Neural cell (in vitro differentiated cells): ENCODE results near the gene PLEKHG3. TPM values are rescaled to one million over a fixed set of nuclear protein-coding genes. Genes with fewer than 3 reads are reported as not detected.

Experiments used
- H2AFZ ChIP-seq: fragments of 200-600, 300-800 bp; sonication (generic), shearing (Covaris generic); 2 replicates; pipeline ENCODE4 v1.6.0; 2014; ENCODE audit warnings: low read depth, mild to moderate bottlenecking, antibody characterized with exemption, low read length, moderate library complexity
- H3F3A ChIP-seq: fragments of 200-600 bp; shearing (Covaris generic); 2 replicates; pipeline ENCODE4 v1.6.1; 2016; ENCODE audit warnings: mild to moderate bottlenecking, moderate library complexity, mixed read lengths, antibody characterized with exemption, low read length; ENCODE audit not compliant: insufficient read depth, poor library complexity, severe bottlenecking
- H3K27ac ChIP-seq: fragments of 200-600, 300-800 bp; sonication (generic), shearing (Covaris generic); 2 replicates; pipeline ENCODE4 v1.5.1; 2014; ENCODE audit warnings: mild to moderate bottlenecking, low read length, moderate library complexity
- H3K27me3 ChIP-seq: fragments of 300-800, 200-600 bp; sonication (generic), shearing (Covaris generic); 2 replicates; pipeline ENCODE4 v1.6.0; 2014; ENCODE audit warnings: mild to moderate bottlenecking, low read depth, low read length, moderate library complexity; ENCODE audit not compliant: insufficient read depth
- H3K36me3 ChIP-seq: fragments of 300-800, 200-600 bp; sonication (generic), shearing (Covaris generic); 2 replicates; pipeline ENCODE4 v1.5.1; 2014; ENCODE audit warnings: mild to moderate bottlenecking, antibody characterized with exemption, low read length, moderate library complexity; ENCODE audit not compliant: insufficient read depth
- H3K4me2 ChIP-seq: fragments of 300-800, 200-600 bp; sonication (generic), shearing (Covaris generic); 2 replicates; pipeline ENCODE4 v1.6.0; 2014; ENCODE audit warnings: mild to moderate bottlenecking, low read length
- H3K4me3 ChIP-seq: fragments of 300-800, 200-600 bp; sonication (generic), shearing (Covaris generic); 2 replicates; pipeline ENCODE4 v1.5.1; 2014; ENCODE audit warnings: mild to moderate bottlenecking, low read length, moderate library complexity
- H3K79me2 ChIP-seq: fragments of 200-600 bp; shearing (Covaris generic); replicated peaks from 2 replicates; pipeline ENCODE4 v1.6.0; 2014; ENCODE audit warnings: mild to moderate bottlenecking, low read length, moderate library complexity; ENCODE audit not compliant: insufficient read depth
- H3K9ac ChIP-seq: fragments of 300-800, 200-600 bp; sonication (generic), shearing (Covaris generic); 2 replicates; pipeline ENCODE4 v1.6.1; 2016; ENCODE audit warnings: mild to moderate bottlenecking, low read length, mixed read lengths
- H3K9me2 ChIP-seq: fragments of 200-600 bp; shearing (Covaris generic); 2 replicates; pipeline ENCODE4 v1.6.1; 2016; ENCODE audit warnings: mild to moderate bottlenecking, low read length, mixed read lengths; ENCODE audit not compliant: insufficient read depth
- H3K9me3 ChIP-seq: fragments of 200-600, 300-800 bp; sonication (generic), shearing (Covaris generic); 2 replicates; pipeline ENCODE4 v1.6.1; 2016; ENCODE audit warnings: mild to moderate bottlenecking, mixed run types, low read length, moderate library complexity, mixed read lengths
- H4K20me1 ChIP-seq: fragments of 200-600 bp; shearing (Covaris generic); 2 replicates; pipeline ENCODE4 v1.6.1; 2016; ENCODE audit warnings: mild to moderate bottlenecking, mixed run types; ENCODE audit not compliant: insufficient read depth
- EP300 ChIP-seq: fragments of 450-650 bp; conservative IDR thresholded peaks from 2 replicates; pipeline ENCODE4 v1.6.1; 2014; ENCODE audit warnings: antibody characterized with exemption, mild to moderate bottlenecking, moderate library complexity; ENCODE audit not compliant: poor library complexity, severe bottlenecking
- EZH2 ChIP-seq: fragments of 200-600, 300-800 bp; shearing (Covaris generic), sonication (generic); IDR thresholded peaks from 2 replicates; pipeline ENCODE4 v1.6.1; 2014; ENCODE audit warnings: antibody characterized with exemption, low read length, borderline replicate concordance, mild to moderate bottlenecking; ENCODE audit not compliant: insufficient read depth, poor library complexity, severe bottlenecking
- MXI1 ChIP-seq: fragments of 450-650 bp; conservative IDR thresholded peaks from 2 replicates; pipeline ENCODE4 v1.6.1; 2014; ENCODE audit warnings: antibody characterized with exemption, mild to moderate bottlenecking; ENCODE audit not compliant: poor library complexity, severe bottlenecking
- POLR2AphosphoS5 ChIP-seq: IDR thresholded peaks from 2 replicates; pipeline ENCODE4 v1.6.1; 2012
- RAD21 ChIP-seq: fragments of 450-650 bp; conservative IDR thresholded peaks from 2 replicates; pipeline ENCODE4 v1.6.1; 2014; ENCODE audit warnings: antibody characterized with exemption, mild to moderate bottlenecking, moderate library complexity
- SMC3 ChIP-seq: fragments of 450-650 bp; conservative IDR thresholded peaks from 2 replicates; pipeline ENCODE4 v1.6.1; 2014; ENCODE audit warnings: antibody characterized with exemption, mild to moderate bottlenecking, moderate library complexity; ENCODE audit not compliant: poor library complexity
- TAF1 ChIP-seq: IDR thresholded peaks from 2 replicates; pipeline ENCODE4 v1.6.1; 2012; ENCODE audit warnings: low read depth
- polyA plus RNA-seq: library from polyadenylated mRNA; depleted of rRNA; stranded (reverse); fragments of >200 nt; gene quantifications from 2 replicates; pipeline ENCODE4 v1.2.3, GENCODE V29; 2014
- TF ChIP-seq, protein P1 (sequence below): IDR thresholded peaks from 2 replicates; pipeline ENCODE4 v1.6.1; 2012; ENCODE audit warnings: borderline replicate concordance
- TF ChIP-seq, protein P2 (sequence below): fragments of 450-650 bp; IDR thresholded peaks from 2 replicates; pipeline ENCODE4 v1.5.1; 2014; ENCODE audit warnings: antibody characterized with exemption, mild to moderate bottlenecking, moderate library complexity; ENCODE audit not compliant: poor library complexity, severe bottlenecking

PLEKHG3 gene
- polyA plus RNA-seq, 1 donor from 2014 or later, result 15.8 TPM

GRCh38 chr14:64713677-64714076, 9.5 kb downstream of the PLEKHG3 start:
- H3K9ac ChIP-seq, result no peak overlapping the region
- no peak overlapping the region for H3K4me3 ChIP-seq
- no peaks in the 10 kb centered on the region for H4K20me1 ChIP-seq
- no peak overlapping the region for H2AFZ ChIP-seq
- H3K27me3 ChIP-seq, result no peaks in the 10 kb centered on the region
- TF ChIP-seq EP300 (no peak), MXI1 (no peak), POLR2AphosphoS5 (no peak), SMC3 (no peak), RAD21 (no peak), TAF1 (no peak), EZH2 (no peak)
- TF ChIP-seq, protein P1, sequence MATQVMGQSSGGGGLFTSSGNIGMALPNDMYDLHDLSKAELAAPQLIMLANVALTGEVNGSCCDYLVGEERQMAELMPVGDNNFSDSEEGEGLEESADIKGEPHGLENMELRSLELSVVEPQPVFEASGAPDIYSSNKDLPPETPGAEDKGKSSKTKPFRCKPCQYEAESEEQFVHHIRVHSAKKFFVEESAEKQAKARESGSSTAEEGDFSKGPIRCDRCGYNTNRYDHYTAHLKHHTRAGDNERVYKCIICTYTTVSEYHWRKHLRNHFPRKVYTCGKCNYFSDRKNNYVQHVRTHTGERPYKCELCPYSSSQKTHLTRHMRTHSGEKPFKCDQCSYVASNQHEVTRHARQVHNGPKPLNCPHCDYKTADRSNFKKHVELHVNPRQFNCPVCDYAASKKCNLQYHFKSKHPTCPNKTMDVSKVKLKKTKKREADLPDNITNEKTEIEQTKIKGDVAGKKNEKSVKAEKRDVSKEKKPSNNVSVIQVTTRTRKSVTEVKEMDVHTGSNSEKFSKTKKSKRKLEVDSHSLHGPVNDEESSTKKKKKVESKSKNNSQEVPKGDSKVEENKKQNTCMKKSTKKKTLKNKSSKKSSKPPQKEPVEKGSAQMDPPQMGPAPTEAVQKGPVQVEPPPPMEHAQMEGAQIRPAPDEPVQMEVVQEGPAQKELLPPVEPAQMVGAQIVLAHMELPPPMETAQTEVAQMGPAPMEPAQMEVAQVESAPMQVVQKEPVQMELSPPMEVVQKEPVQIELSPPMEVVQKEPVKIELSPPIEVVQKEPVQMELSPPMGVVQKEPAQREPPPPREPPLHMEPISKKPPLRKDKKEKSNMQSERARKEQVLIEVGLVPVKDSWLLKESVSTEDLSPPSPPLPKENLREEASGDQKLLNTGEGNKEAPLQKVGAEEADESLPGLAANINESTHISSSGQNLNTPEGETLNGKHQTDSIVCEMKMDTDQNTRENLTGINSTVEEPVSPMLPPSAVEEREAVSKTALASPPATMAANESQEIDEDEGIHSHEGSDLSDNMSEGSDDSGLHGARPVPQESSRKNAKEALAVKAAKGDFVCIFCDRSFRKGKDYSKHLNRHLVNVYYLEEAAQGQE, result no peak
- TF ChIP-seq, protein P2, sequence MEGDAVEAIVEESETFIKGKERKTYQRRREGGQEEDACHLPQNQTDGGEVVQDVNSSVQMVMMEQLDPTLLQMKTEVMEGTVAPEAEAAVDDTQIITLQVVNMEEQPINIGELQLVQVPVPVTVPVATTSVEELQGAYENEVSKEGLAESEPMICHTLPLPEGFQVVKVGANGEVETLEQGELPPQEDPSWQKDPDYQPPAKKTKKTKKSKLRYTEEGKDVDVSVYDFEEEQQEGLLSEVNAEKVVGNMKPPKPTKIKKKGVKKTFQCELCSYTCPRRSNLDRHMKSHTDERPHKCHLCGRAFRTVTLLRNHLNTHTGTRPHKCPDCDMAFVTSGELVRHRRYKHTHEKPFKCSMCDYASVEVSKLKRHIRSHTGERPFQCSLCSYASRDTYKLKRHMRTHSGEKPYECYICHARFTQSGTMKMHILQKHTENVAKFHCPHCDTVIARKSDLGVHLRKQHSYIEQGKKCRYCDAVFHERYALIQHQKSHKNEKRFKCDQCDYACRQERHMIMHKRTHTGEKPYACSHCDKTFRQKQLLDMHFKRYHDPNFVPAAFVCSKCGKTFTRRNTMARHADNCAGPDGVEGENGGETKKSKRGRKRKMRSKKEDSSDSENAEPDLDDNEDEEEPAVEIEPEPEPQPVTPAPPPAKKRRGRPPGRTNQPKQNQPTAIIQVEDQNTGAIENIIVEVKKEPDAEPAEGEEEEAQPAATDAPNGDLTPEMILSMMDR, result no peak
- H3K79me2 ChIP-seq, result peaks cover 42% of the 10 kb centered on the region
- H3K9me2 ChIP-seq, result no peaks in the 10 kb centered on the region
- H3F3A ChIP-seq, result no peaks in the 10 kb centered on the region
- H3K9me3 ChIP-seq, result peaks cover 6% of the 10 kb centered on the region
- no peaks in the 10 kb centered on the region for H3K36me3 ChIP-seq
- H3K27ac ChIP-seq, result no peak overlapping the region
- H3K4me2 ChIP-seq, result no peak overlapping the region

DNA sequence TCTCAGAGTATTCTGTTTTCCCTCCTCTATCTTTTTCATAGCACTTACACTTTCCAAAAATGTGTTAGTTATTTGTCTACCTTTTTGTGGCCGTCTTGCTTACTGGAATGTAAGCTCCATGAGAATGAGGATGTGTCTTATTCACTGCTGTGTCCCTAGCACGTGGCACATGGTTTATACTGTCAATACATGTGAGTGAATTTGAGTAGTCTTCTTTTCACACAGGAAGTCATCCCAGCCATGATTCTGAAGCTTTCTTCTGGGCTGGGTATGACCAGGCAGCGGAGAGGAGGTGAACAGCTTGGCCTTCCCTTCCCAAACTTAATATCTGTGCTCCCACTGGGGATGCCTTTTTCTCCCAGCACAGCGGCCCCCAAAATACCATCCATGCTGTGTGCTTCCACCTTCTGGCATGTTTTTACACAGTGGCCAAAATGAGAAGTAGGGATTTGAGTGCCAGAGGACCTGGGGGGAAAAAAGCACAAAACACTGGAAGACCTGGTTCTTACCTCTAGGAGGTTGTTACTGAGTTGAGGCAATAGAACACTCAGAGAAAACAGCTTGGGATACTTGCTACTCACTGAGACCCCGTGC, 10.3 kb downstream of the PLEKHG3 start:
- H3K27ac ChIP-seq, result no peak overlapping the region
- H3K79me2 ChIP-seq, result peaks cover 41% of the 10 kb centered on the region
- H2AFZ ChIP-seq, result no peak overlapping the region
- H3K9ac ChIP-seq, result no peak overlapping the region
- no peak overlapping the region for H3K4me3 ChIP-seq
- H3K9me2 ChIP-seq, result no peaks in the 10 kb centered on the region
- TF ChIP-seq, protein P2, result no peak
- TF ChIP-seq, protein P1, result no peak
- TF ChIP-seq EP300, result no peak
- no peak overlapping the region for H3K4me2 ChIP-seq
- no peaks in the 10 kb centered on the region for H3K27me3 ChIP-seq
- H3F3A ChIP-seq, result no peaks in the 10 kb centered on the region
- H4K20me1 ChIP-seq, result no peaks in the 10 kb centered on the region
- peaks cover 6% of the 10 kb centered on the region for H3K9me3 ChIP-seq
- H3K36me3 ChIP-seq, result no peaks in the 10 kb centered on the region
